Measurements from ENCODE around the gene GOLGA6L7.
"Not testable (repeated sequence)": the region's sequence is repeated elsewhere in the genome, so short reads cannot be mapped to it uniquely, and the experiment has no call there.

Gene GOLGA6L7

GRCh38 chr15:28892789-28893610 lies 44.6 kb upstream of the GOLGA6L7 start:
- CTCF ChIA-PET = no interaction called here
- no peak overlapping the region for H3K27ac ChIP-seq
- no peak for DNase-seq (ENCODE audit: low spot score)

GRCh38 chr15:28891588-28891987 lies 43.1 kb upstream of the GOLGA6L7 start:
- TF ChIP-seq CTCF (conservative IDR thresholded peaks at IDR 0.05; ENCODE audit: low read depth) = no peak
- no peak for DNase-seq (ENCODE audit: low spot score)
- CTCF ChIA-PET = no interaction called here
- H3K27ac ChIP-seq = no peak overlapping the region
- POLR2A ChIA-PET (ENCODE audit: low non-redundant PET) = no interaction called here

More at GRCh38 chr15:28892789-28893610, 44.6 kb upstream of the GOLGA6L7 start:
- POLR2A ChIA-PET (ENCODE audit: low non-redundant PET) = no interaction called here
- no peak for TF ChIP-seq CTCF (conservative IDR thresholded peaks at IDR 0.05; ENCODE audit: low read depth)

- ChIA-PET CTCF (no interaction called here), POLR2A (ENCODE audit: low non-redundant PET) (no interaction called here)
- DNase-seq (ENCODE audit: low spot score) = no peak
- TF ChIP-seq CTCF (conservative IDR thresholded peaks at IDR 0.05; ENCODE audit: low read depth) = no peak
- H3K27ac ChIP-seq = no peak overlapping the region
These were observed 42.5 kb upstream of the GOLGA6L7 start for GRCh38 chr15:28890711-28891495.

- POLR2A ChIA-PET (ENCODE audit: low non-redundant PET); DNase-seq (ENCODE audit: low spot score); H3K27ac ChIP-seq: not testable (repeated sequence)
- CTCF ChIA-PET = interaction anchor here (0.6 kb wide), 1 partner anchor 218 kb away, joined by 3 read pairs; no protein-coding TSS in a partner anchor
These were observed 41.8 kb upstream of the GOLGA6L7 start for GRCh38 chr15:28890291-28890690.

GRCh38 chr15:28889871-28890270 lies 41.4 kb upstream of the GOLGA6L7 start:
- H3K27ac ChIP-seq; POLR2A ChIA-PET (ENCODE audit: low non-redundant PET): not testable (repeated sequence)
- CTCF ChIA-PET = interaction anchor here (0.6 kb wide), 1 partner anchor 218 kb away, joined by 3 read pairs; no protein-coding TSS in a partner anchor

GRCh38 chr15:28889346-28889745 lies 40.9 kb upstream of the GOLGA6L7 start:
- DNase-seq (ENCODE audit: low spot score) = no peak
- POLR2A ChIA-PET (ENCODE audit: low non-redundant PET) = no interaction called here
- CTCF ChIA-PET = no interaction called here
- H3K27ac ChIP-seq = no peak overlapping the region
- no peak for TF ChIP-seq CTCF (conservative IDR thresholded peaks at IDR 0.05; ENCODE audit: low read depth)

More at GRCh38 chr15:28889871-28890270, 41.4 kb upstream of the GOLGA6L7 start:
- DNase-seq (ENCODE audit: low spot score) = not testable (repeated sequence)

- ChIA-PET CTCF (interaction anchor here (1.2 kb wide), 1 partner anchor 215 kb away, joined by 4 read pairs; no protein-coding TSS in a partner anchor), POLR2A (ENCODE audit: low non-redundant PET) (no interaction called here)
- DNase-seq (ENCODE audit: low spot score) = no peak
- no peak for TF ChIP-seq CTCF (conservative IDR thresholded peaks at IDR 0.05; ENCODE audit: low read depth)
- no peak overlapping the region for H3K27ac ChIP-seq
These were observed 40.5 kb upstream of the GOLGA6L7 start for GRCh38 chr15:28888900-28889299.

Data from RWPE1 (cell line).